Measurements from ENCODE around the gene LIPA. TPM values are rescaled to one million over a fixed set of nuclear protein-coding genes. Genes with fewer than 3 reads are reported as not detected.
A peak's percentile ranks its signal among the peaks of the same experiment; 100 is the strongest.

Gene LIPA
- total RNA-seq, 1 experiment from 2014 or later, result 47.3 TPM

DNA sequence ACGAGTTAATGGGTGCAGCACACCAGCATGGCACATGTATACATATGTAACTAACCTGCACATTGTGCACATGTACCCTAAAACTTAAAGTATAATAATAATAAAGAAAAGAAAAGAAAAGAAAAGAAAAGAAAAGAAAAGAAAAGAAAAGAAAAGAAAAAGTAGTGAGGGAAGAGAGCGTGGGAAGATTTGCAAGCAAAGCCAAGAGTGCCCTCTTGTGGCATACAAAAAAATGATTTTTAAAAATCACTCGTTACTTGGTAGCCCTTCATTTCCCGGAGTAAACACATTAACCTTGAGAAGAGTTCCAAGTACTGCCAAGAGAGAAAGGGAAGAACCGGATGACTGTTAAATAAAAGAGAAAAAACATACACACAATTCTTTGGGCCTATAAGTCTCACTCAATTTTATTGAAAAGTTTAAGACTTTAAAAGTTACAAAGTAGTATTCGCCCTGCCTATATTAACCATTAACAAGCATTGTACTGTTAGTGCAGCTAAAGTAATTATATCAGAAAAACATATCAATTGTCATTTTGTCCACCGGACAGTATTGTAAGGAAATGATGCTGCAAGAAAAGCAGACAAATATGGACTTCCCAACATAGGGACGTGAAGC lies 38.3 kb downstream of the LIPA start:
- Mint-ChIP-seq H3K9me3 (no peaks in the 10 kb centered on the region), H3K4me1 (no peaks in the 10 kb centered on the region; the same call in 1 of the 2 replicates), H3K36me3 (no peaks in the 10 kb centered on the region), H3K27ac (no peak overlapping the region), H3K4me3 (no peak overlapping the region), H3K27me3 (ENCODE audit: low read depth) (peaks cover 4% of the 10 kb centered on the region; the same call in 1 of the 2 replicates)
- no peak for DNase-seq (ENCODE audit: low spot score)
- CTCF ChIA-PET, result interaction anchor here (0.6 to 2.0 kb wide), 6 partner anchors 33 to 281 kb away, joined by 3 to 10 read pairs (median 5); partner anchors contain the start of gene LIPA
- ATAC-seq, result peak; percentile 48; the same call in 1 of the 2 replicates
- TF ChIP-seq ZNF423 (CRISPR knock-in tag; IDR thresholded peaks at IDR 0.05), result no peak
- peak; percentile 28; the same call in 1 of the 2 replicates for TF ChIP-seq CTCF (IDR thresholded peaks at IDR 0.05)
- POLR2A ChIA-PET, result no interaction called here

- H3K4me1 Mint-ChIP-seq, result peaks cover 14% of the 10 kb centered on the region
- H3K4me3 Mint-ChIP-seq, result no peak overlapping the region
- POLR2A ChIA-PET, result no interaction called here
- no peaks in the 10 kb centered on the region for H3K9me3 Mint-ChIP-seq
- CTCF ChIA-PET, result interaction anchor here (1.0 kb wide), 1 partner anchor 276 kb away, joined by 3 read pairs; no protein-coding TSS in a partner anchor
- no peaks in the 10 kb centered on the region for H3K36me3 Mint-ChIP-seq
- H3K27ac Mint-ChIP-seq, result no peak overlapping the region
- H3K27me3 Mint-ChIP-seq (ENCODE audit: low read depth), result peaks cover 4% of the 10 kb centered on the region; the same call in 1 of the 2 replicates
- TF ChIP-seq JAZF1 (CRISPR knock-in tag; IDR thresholded peaks at IDR 0.05) (no peak), SMAD4 (CRISPR knock-in tag; IDR thresholded peaks at IDR 0.05) (no peak), ZSCAN18 (CRISPR knock-in tag; IDR thresholded peaks at IDR 0.05) (no peak), CDX4 (CRISPR knock-in tag; IDR thresholded peaks at IDR 0.05; ENCODE audit: borderline replicate concordance) (no peak), FOXP1 (CRISPR knock-in tag; IDR thresholded peaks at IDR 0.05; ENCODE audit: borderline replicate concordance) (no peak), ZNF416 (CRISPR knock-in tag; IDR thresholded peaks at IDR 0.05) (no peak), FOXP4 (CRISPR knock-in tag; IDR thresholded peaks at IDR 0.05) (no peak)
- TF ChIP-seq, protein P1, sequence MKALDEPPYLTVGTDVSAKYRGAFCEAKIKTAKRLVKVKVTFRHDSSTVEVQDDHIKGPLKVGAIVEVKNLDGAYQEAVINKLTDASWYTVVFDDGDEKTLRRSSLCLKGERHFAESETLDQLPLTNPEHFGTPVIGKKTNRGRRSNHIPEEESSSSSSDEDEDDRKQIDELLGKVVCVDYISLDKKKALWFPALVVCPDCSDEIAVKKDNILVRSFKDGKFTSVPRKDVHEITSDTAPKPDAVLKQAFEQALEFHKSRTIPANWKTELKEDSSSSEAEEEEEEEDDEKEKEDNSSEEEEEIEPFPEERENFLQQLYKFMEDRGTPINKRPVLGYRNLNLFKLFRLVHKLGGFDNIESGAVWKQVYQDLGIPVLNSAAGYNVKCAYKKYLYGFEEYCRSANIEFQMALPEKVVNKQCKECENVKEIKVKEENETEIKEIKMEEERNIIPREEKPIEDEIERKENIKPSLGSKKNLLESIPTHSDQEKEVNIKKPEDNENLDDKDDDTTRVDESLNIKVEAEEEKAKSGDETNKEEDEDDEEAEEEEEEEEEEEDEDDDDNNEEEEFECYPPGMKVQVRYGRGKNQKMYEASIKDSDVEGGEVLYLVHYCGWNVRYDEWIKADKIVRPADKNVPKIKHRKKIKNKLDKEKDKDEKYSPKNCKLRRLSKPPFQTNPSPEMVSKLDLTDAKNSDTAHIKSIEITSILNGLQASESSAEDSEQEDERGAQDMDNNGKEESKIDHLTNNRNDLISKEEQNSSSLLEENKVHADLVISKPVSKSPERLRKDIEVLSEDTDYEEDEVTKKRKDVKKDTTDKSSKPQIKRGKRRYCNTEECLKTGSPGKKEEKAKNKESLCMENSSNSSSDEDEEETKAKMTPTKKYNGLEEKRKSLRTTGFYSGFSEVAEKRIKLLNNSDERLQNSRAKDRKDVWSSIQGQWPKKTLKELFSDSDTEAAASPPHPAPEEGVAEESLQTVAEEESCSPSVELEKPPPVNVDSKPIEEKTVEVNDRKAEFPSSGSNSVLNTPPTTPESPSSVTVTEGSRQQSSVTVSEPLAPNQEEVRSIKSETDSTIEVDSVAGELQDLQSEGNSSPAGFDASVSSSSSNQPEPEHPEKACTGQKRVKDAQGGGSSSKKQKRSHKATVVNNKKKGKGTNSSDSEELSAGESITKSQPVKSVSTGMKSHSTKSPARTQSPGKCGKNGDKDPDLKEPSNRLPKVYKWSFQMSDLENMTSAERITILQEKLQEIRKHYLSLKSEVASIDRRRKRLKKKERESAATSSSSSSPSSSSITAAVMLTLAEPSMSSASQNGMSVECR (CRISPR knock-in tag; IDR thresholded peaks at IDR 0.05; ENCODE audit: borderline replicate concordance), result no peak
- TF ChIP-seq, protein P2, sequence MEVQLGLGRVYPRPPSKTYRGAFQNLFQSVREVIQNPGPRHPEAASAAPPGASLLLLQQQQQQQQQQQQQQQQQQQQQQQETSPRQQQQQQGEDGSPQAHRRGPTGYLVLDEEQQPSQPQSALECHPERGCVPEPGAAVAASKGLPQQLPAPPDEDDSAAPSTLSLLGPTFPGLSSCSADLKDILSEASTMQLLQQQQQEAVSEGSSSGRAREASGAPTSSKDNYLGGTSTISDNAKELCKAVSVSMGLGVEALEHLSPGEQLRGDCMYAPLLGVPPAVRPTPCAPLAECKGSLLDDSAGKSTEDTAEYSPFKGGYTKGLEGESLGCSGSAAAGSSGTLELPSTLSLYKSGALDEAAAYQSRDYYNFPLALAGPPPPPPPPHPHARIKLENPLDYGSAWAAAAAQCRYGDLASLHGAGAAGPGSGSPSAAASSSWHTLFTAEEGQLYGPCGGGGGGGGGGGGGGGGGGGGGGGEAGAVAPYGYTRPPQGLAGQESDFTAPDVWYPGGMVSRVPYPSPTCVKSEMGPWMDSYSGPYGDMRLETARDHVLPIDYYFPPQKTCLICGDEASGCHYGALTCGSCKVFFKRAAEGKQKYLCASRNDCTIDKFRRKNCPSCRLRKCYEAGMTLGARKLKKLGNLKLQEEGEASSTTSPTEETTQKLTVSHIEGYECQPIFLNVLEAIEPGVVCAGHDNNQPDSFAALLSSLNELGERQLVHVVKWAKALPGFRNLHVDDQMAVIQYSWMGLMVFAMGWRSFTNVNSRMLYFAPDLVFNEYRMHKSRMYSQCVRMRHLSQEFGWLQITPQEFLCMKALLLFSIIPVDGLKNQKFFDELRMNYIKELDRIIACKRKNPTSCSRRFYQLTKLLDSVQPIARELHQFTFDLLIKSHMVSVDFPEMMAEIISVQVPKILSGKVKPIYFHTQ (CRISPR knock-in tag; IDR thresholded peaks at IDR 0.05), result no peak
- no peak for DNase-seq (ENCODE audit: low spot score)
- no peak for ATAC-seq
These were observed 40.7 kb downstream of the LIPA start for GRCh38 chr10:89210794-89211425.
